GM12864 (cell line): ENCODE data around the gene MLLT1.

ENCODE experiments used
- DNase-seq: peaks from one replicate; pipeline ENCODE4 v3.0.0-alpha.2; 2011; ENCODE audit warnings: low read depth
- H3K4me3 ChIP-seq: 2 replicates; pipeline ENCODE4 v1.5.1; 2011; ENCODE audit warnings: mild to moderate bottlenecking, low read depth, low read length, control low read depth
- TF ChIP-seq, protein P1 (sequence below): IDR thresholded peaks from 2 replicates; pipeline ENCODE4 v1.5.1; 2011; ENCODE audit warnings: low read depth, mild to moderate bottlenecking, moderate library complexity, low read length, control low read depth, inconsistent platforms; ENCODE audit errors: missing control alignments

MLLT1 gene

DNA sequence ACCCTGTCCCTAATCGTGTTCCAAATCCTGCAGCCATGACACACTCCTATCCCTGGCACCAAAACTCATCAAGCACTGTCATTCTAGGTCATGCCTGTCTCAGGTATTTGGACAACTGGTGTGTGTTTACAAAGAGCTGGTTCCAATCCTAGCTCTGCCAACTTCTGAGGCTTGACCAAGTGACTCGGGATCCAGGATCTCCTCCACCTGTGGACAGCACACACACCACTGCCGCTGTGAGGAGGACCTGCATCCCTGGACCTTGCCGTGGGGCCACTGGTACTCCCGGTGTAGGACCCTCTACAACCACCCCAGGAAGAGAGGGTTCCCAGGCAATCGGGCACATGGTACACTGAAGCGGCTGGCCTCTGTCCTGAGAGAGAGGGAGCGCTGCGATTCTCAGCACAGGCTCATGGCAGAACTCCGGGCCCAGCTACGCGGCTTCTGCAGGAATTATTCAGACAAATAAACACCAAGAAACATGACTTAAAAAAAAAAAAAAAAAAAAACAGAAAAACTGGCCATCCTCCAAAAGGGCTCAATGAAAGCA lies 20.4 kb downstream of the MLLT1 start:
- no peak for DNase-seq

DNA sequence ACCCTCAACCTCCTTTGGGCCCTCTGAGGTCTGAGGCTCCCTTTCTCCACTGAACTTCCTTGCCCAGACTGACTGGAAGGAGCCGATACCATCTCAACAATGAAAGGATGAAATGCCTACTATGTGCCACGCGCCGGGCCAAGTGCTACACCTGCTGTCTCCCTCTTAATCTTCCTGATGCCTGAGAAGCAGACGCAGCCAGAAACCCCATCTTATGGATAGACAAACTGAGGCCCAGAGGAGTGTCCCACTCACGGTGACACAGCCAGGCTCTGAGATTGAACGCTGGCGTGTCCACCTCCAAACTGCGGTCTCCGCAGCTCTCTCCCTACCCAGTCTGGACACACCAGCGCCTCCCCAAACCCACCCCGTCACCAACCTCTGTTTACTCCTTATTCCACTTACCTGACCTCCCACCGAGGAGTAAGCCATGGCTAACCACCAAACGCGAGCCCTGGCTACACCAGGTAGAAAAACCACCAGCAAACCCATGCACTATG lies 20.9 kb downstream of the MLLT1 start:
- TF ChIP-seq, protein P1, sequence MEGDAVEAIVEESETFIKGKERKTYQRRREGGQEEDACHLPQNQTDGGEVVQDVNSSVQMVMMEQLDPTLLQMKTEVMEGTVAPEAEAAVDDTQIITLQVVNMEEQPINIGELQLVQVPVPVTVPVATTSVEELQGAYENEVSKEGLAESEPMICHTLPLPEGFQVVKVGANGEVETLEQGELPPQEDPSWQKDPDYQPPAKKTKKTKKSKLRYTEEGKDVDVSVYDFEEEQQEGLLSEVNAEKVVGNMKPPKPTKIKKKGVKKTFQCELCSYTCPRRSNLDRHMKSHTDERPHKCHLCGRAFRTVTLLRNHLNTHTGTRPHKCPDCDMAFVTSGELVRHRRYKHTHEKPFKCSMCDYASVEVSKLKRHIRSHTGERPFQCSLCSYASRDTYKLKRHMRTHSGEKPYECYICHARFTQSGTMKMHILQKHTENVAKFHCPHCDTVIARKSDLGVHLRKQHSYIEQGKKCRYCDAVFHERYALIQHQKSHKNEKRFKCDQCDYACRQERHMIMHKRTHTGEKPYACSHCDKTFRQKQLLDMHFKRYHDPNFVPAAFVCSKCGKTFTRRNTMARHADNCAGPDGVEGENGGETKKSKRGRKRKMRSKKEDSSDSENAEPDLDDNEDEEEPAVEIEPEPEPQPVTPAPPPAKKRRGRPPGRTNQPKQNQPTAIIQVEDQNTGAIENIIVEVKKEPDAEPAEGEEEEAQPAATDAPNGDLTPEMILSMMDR: no peak
- no peak overlapping the region for H3K4me3 ChIP-seq

More for the DNA sequence above, 20.4 kb downstream of the MLLT1 start:
- TF ChIP-seq, protein P1: no peak
- H3K4me3 ChIP-seq: no peak overlapping the region

DNA sequence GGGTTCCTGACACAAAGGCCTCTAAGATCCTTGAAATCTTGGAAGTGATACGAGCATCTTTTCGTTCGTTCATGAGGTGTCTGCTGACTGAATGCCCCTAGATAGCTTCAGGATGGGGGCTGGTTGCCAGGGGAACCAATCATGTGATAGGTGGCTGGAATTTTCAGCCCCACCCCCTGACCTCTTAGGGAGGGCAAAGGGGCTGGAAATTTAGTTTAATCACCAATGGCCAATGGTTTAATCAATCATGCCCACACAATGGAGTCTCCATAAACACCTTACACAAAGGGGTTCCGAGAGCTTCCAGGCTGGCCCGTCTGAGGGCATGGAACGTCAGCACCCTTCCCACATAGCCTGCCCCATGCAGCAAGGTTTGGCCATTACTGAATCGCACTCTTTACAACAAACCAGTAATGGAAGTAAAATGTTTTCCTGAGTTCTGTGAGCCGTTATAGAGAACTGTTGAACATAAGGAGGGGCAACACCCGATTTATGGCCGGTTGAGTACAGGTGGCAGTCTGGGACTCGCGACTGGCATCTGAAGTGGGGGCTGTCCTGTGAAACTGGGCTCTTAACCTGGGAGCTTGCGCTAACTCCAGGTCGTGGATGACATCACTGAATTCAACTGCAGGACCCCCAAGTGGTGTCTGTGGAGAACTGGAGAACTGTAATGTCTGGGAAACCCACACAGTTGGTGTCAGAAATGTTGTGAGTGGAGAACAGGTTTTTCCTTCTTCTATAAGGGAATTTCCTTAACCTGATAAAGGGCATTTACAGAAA lies 25.6 kb downstream of the MLLT1 start:
- H3K4me3 ChIP-seq: no peak overlapping the region
- TF ChIP-seq, protein P1: no peak
- DNase-seq: no peak

More for the DNA sequence above, 20.9 kb downstream of the MLLT1 start:
- no peak for DNase-seq

DNA sequence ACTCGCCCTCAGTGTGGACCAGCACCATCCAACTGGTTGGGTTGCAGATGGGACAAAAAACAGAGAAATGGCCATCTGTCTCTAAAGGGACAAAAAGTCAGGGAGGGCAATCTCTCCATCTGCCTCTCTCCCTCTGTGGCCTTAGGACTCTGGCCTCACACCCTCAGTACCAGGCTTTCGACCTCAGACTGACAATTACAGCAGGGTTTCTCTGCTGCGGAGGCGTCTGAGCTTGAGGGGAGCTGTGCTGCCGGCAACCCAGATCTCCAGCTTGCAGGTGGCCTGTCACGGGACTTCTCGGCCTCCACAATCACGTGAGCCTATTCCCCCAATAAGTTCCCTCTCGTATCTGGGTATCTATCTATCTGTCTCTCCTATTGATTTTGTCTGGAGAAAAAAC lies 27.7 kb downstream of the MLLT1 start:
- no peak for DNase-seq
- H3K4me3 ChIP-seq: no peak overlapping the region
- TF ChIP-seq, protein P1: no peak

DNA sequence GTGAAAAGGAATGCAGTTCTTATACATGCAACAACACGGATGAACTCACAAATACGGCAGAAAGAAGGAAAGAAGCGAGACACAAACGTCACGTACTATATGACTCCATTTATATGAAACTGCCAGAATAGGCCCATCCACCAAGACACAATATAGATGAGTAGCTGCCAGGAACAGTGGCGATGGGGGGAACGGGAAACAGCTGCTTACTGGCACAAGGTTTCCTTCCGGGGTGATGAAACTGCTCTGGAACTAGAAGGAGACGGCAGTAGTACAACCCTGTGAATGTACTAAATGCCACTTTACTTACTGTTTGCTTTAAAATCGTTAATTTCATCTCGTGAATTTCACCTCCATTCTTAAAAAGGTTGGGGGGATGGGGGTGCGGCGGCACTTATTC lies 28.9 kb downstream of the MLLT1 start:
- H3K4me3 ChIP-seq: no peak overlapping the region
- TF ChIP-seq, protein P1: no peak
- no peak for DNase-seq

DNA sequence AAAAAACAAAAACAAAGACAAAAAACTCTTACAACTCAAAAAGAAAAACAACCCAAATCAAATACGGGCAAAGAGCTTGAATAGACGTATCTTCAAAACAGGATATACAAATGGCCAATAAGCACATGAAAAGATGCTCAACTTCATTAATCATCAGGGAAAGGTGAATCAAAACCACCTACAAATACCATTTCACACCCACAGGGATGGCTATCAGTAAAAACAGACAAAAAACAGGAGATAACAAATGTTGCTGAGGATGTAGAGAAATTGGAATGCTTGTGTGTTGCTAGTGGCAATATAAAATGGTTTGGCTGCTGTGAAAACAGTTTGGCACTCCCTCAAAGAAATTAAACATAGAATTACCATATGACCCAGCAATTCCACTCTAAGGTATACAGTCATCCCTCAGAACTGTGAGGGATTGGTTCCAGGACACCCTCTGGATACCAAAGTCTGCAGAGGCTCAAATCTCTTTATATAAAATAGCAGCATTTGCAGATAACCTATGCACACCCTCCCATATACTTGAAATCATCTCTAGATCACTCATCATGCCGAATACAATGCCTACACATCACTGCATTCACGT lies 29.7 kb downstream of the MLLT1 start:
- TF ChIP-seq, protein P1: no peak
- DNase-seq: no peak
- H3K4me3 ChIP-seq: no peak overlapping the region
